Astrocyte of the cerebellum (primary cell): ENCODE results near the gene ASPG.
"Not testable (repeated sequence)": the region's sequence is repeated elsewhere in the genome, so short reads cannot be mapped to it uniquely, and the experiment has no call there.

Experiments
- DNase-seq: peaks from one replicate; pipeline ENCODE4 v3.0.0-alpha.2; 2011; ENCODE audit warnings: low read depth
- H3K4me3 ChIP-seq: 2 replicates; pipeline ENCODE4 v1.5.1; 2011; ENCODE audit warnings: mild to moderate bottlenecking, low read depth, low read length, moderate library complexity
- in situ Hi-C: cut with HindIII; loops from 2 replicates; pipeline ENCODE4 v1.10.0; 2017; ENCODE audit warnings: low sequenced_read_pairs
- TF ChIP-seq, protein P1 (sequence below): IDR thresholded peaks from 2 replicates; pipeline ENCODE4 v1.5.1; 2012; ENCODE audit warnings: low read length, low read depth, moderate library complexity, mild to moderate bottlenecking; ENCODE audit errors: missing control alignments

Gene ASPG

GRCh38 chr14:104150136-104151025 is 64.9 kb downstream of the ASPG start:
- in situ Hi-C loops = no loop called here
- DNase-seq = peak; percentile 33
- no peak overlapping the region for H3K4me3 ChIP-seq
- TF ChIP-seq, protein P1, sequence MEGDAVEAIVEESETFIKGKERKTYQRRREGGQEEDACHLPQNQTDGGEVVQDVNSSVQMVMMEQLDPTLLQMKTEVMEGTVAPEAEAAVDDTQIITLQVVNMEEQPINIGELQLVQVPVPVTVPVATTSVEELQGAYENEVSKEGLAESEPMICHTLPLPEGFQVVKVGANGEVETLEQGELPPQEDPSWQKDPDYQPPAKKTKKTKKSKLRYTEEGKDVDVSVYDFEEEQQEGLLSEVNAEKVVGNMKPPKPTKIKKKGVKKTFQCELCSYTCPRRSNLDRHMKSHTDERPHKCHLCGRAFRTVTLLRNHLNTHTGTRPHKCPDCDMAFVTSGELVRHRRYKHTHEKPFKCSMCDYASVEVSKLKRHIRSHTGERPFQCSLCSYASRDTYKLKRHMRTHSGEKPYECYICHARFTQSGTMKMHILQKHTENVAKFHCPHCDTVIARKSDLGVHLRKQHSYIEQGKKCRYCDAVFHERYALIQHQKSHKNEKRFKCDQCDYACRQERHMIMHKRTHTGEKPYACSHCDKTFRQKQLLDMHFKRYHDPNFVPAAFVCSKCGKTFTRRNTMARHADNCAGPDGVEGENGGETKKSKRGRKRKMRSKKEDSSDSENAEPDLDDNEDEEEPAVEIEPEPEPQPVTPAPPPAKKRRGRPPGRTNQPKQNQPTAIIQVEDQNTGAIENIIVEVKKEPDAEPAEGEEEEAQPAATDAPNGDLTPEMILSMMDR = peak; percentile 31

DNA sequence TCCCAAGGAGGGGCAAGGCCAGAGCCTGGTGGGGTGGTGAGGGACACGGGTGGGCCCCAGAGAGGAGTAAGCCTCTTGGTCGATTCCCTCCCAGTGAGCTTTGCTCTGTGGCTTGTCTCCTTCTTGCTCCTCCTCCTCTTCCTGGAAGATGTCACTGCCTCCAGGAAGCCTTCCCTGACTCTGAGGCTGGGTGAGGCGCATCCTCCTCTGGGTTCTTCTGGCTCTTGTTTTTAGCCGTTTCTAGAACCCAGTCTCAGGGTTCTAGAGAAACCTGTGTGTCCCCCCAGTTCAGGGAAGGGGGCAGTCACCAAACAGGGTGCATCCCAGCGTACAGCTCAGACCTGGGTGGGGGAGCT is 65.5 kb downstream of the ASPG start:
- in situ Hi-C loops = no loop called here
- TF ChIP-seq, protein P1 = no peak
- DNase-seq = no peak

GRCh38 chr14:104151566-104152245 is 66.2 kb downstream of the ASPG start:
- DNase-seq = no peak
- no peak overlapping the region for H3K4me3 ChIP-seq
- TF ChIP-seq, protein P1 = no peak
- in situ Hi-C loops = no loop called here

More for the DNA sequence above, 65.5 kb downstream of the ASPG start:
- H3K4me3 ChIP-seq = no peak overlapping the region

DNA sequence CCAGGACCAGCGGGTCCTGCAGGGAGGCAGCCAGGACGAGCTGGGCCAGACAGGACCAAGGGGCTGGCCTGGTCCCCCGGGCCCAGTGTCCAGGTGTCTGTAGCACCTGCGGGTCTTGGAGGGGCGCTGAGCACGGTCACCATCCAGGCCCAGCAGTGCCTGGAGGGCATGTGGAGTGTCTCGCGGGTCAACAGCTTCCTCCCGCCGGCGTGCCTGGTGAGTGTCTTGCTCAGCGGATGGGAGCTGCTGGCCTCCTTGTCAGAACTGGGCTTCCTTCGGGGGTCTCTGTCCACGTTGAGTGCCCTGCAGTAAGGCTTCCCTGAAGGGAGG is 66.7 kb downstream of the ASPG start:
- in situ Hi-C loops = no loop called here
- TF ChIP-seq, protein P1 = no peak
- DNase-seq = no peak
- H3K4me3 ChIP-seq = no peak overlapping the region

GRCh38 chr14:104152686-104153393 is 67.3 kb downstream of the ASPG start:
- in situ Hi-C loops = no loop called here
- no peak for DNase-seq
- TF ChIP-seq, protein P1 = no peak
- no peak overlapping the region for H3K4me3 ChIP-seq

- in situ Hi-C loops, DNase-seq, H3K4me3 ChIP-seq: not testable (repeated sequence)
Observed at GRCh38 chr14:104153394-104153755, 67.9 kb downstream of the ASPG start.
